NT2/D1 (cell line): Measurements from ENCODE around the gene SEMA7A.

ENCODE experiments used
- DNase-seq: peaks from one replicate; pipeline ENCODE4 v3.0.0-alpha.2; 2011; ENCODE audit warnings: low read depth, low spot score
- H3K27me3 ChIP-seq: 2 replicates; pipeline ENCODE4 v1.6.0; 2011; ENCODE audit warnings: mild to moderate bottlenecking; ENCODE audit not compliant: insufficient read length, insufficient read depth
- H3K36me3 ChIP-seq: 2 replicates; pipeline ENCODE4 v1.6.1; 2011; ENCODE audit warnings: mild to moderate bottlenecking, low read length, mixed read lengths; ENCODE audit not compliant: insufficient read depth, insufficient read length
- H3K4me1 ChIP-seq: 2 replicates; pipeline ENCODE4 v1.5.1; 2011; ENCODE audit not compliant: insufficient read depth, insufficient read length
- H3K4me3 ChIP-seq: 2 replicates; pipeline ENCODE4 v1.5.1; 2011; ENCODE audit warnings: low read depth; ENCODE audit not compliant: insufficient read length
- H3K9ac ChIP-seq: 2 replicates; pipeline ENCODE4 v1.6.0; 2011; ENCODE audit warnings: low read depth; ENCODE audit not compliant: insufficient read length
- H3K9me3 ChIP-seq: 2 replicates; pipeline ENCODE4 v1.5.1; 2011; ENCODE audit warnings: mild to moderate bottlenecking, low read length; ENCODE audit not compliant: insufficient read depth
- SUZ12 ChIP-seq: IDR thresholded peaks from 2 replicates; pipeline ENCODE4 v1.6.1; 2011; ENCODE audit not compliant: insufficient read length, insufficient read depth; ENCODE audit errors: extremely low read depth
- YY1 ChIP-seq: IDR thresholded peaks from 2 replicates; pipeline ENCODE4 v1.6.1; 2011; ENCODE audit not compliant: insufficient read length, insufficient read depth
- ZNF274 ChIP-seq: IDR thresholded peaks from 2 replicates; pipeline ENCODE4 v1.6.1; 2011; ENCODE audit warnings: mild to moderate bottlenecking, low read depth, low read length

SEMA7A gene

DNA sequence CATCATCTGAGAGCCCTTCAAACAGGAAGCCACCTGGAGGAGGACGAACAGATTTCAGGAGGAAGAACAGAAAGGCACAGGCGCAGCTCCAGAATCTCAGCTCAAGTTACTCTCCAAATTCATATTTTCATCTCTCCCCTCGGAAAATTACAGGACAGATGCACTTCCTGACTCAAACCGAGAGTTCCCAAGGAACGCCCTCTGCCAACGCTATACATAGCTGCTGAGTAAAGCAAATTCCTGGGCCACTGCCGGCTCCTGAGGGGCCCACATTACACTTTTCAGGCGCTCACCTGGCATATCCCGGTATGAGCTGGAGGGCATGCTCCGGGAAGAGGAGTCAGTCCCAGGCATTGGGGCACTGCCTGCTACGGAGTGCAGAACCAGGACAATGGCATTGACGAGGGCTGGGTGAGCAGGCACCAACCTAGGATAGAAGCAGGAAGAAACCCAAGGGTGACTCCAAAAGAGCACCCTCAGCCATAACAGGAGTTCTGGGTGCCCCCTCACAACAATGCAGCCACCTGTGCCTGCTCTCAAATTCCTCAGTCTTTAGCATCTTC lies 16.0 kb upstream of the SEMA7A start:
- no peaks in the 10 kb centered on the region for H3K27me3 ChIP-seq
- TF ChIP-seq ZNF274 (no peak), YY1 (no peak), SUZ12 (no peak)
- no peak for DNase-seq
- H3K36me3 ChIP-seq = peaks cover 74% of the 10 kb centered on the region
- H3K4me1 ChIP-seq = peaks cover 8% of the 10 kb centered on the region
- no peaks in the 10 kb centered on the region for H3K9me3 ChIP-seq
- no peak overlapping the region for H3K4me3 ChIP-seq
- no peak overlapping the region for H3K9ac ChIP-seq

DNA sequence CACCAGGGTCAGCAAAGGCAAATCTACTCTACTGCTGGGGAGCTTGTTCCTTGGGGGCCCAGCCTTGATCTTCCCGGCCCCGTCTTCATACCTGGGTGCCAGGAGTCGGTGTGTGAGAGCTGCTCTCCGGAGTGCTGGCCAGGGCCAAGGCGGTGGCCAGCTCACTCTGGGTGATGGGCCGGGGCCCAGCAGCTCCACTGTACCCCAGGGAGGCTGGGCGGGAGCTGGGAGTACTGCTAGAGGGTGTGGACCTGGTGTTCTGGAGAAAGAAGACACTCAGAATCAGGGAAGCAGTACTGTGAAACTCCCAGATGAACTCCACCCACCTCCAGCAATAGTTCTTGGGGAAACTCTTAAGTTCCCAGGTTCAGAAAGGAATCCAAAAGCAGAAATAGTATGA lies 15.3 kb upstream of the SEMA7A start:
- Histone ChIP-seq H3K9ac (no peak overlapping the region), H3K4me3 (no peak overlapping the region), H3K9me3 (no peaks in the 10 kb centered on the region), H3K36me3 (peaks cover 80% of the 10 kb centered on the region), H3K27me3 (no peaks in the 10 kb centered on the region), H3K4me1 (peaks cover 8% of the 10 kb centered on the region)
- no peak for DNase-seq
- no peak for TF ChIP-seq YY1
- TF ChIP-seq ZNF274 = no peak
- TF ChIP-seq SUZ12 = no peak

DNA sequence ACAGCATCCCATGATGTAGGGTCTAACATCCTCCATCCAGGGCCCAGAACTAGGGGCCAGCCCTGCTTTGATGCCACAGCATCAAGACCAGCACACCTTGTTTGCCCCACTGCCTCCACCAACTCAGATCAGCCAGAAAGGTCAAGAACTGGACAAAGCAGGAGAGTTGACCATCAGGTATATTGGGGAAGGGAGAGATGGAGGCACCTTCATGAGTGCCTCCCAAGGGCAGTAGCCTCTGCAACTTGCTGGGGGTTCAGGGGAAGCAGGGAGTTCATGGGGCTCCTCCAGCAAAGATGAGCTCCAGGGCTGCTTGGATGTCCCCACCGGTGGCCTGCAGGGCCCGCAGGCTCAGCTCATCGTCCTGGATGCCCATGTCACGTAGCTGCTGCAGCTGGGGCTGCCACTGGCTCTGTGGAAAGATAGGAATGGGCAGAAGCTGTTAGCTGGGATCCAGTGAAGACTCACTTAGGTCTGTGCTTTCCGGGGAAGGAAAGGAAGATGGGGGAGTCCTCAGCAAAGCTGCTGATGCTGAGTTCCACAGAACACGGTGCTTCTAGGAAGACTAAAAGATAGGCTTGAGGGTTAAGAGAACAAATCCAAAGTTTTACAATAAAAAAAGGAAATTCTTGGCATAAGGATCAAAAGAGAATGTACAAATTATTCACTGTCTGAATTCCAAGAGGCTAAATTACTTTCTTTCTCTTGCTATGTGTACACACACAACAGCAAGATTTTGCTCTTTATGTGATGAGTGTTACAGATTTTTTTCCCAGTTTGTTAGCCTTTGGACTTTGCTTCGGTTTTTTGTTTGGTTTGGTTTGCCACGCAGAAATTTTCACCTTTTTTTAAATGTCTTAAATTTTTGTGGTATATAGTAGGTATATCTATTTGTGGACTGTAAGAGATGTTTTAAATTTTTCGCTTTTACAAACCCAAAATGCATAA lies 12.3 kb upstream of the SEMA7A start:
- no peak overlapping the region for H3K9ac ChIP-seq
- H3K27me3 ChIP-seq = no peaks in the 10 kb centered on the region
- no peak for TF ChIP-seq ZNF274
- no peak for TF ChIP-seq SUZ12
- TF ChIP-seq YY1 = no peak
- no peaks in the 10 kb centered on the region for H3K9me3 ChIP-seq
- DNase-seq = no peak
- H3K4me1 ChIP-seq = peaks cover 4% of the 10 kb centered on the region
- no peak overlapping the region for H3K4me3 ChIP-seq
- peaks cover 67% of the 10 kb centered on the region for H3K36me3 ChIP-seq

DNA sequence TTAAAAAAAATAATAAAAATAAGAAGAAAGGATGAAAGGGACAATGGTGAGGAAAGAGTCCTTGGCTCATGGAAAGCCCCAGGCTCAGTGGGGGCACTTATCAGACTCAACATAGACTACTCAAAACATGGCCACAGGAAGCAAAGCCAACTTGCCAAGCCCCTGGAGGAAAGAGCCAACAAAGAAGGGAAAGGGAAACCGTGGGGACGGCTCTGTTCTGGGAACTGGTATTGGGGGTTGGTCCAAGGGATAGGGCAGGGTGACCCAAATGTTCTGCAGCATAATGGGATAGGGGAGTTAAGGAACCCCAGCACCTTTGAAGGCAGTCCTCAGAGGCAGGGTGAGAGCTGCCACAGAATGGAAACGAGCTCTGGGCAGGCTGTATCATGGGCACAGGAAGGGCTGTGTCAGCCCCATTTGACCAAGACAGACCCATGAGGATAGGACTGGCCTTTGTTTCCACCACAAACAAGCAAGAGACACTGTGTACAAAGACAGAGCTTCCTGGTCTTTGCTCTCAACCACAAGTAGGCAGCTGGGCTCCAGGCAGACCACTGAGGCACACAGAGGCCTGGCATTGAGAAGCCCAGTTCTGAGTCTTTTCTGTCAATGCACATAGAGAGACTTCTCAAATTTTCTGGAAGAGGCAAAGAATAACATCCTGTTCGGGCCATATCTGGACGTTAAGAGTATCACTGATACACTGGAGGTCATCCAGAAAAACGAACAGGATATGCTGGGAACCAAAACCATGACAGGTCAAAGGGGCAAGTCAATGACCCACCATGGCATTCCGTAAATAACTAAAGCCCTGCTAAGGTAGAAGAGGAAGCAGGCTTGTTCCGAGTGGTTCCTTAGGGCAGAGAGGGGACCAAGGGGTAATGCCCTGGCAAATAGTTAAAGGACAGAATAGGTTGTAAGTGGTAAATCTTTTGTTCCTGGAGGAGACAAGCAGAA lies 10.6 kb upstream of the SEMA7A start:
- DNase-seq = no peak
- Histone ChIP-seq H3K4me1 (peaks cover 4% of the 10 kb centered on the region), H3K27me3 (no peaks in the 10 kb centered on the region), H3K4me3 (no peak overlapping the region), H3K36me3 (peaks cover 50% of the 10 kb centered on the region), H3K9ac (no peak overlapping the region), H3K9me3 (no peaks in the 10 kb centered on the region)
- TF ChIP-seq ZNF274 (no peak), SUZ12 (no peak), YY1 (no peak)

DNA sequence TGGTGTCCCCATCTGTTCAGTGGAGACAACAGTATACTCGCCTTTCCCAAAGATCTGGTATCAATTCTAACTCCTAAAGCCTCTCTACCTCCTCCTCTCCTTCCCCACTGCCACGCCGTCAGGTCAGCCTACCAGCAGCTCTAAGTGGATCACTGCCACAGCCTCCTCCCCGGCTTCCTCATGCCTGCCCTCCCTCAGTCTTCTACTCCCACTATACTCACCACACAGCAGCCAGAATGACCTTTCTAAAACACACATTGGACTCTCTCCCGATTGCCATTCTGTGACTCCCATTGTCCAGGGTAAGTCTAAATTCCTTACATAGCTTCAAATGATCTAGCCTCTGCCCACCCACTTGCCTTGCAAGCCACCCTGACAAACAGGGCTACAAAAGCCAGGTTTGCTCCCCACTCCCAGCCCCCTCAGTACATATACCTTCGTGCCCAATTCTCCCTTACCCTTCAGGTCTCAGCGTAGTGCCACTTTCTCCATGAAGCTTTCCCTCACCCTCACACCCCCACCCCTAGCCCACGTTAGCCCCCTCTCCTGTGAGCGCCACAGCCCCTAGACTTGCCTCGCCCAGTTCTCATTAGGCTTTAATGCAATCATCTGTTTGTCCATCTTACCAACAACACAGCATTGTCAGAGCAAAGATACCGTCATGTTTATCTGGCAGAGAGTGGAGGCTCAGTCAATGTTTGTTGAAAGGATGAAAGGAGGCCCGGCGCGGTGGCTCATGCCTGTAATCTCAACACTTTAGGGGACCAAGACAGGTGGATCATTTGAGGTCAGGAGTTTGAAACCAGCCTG lies 9.5 kb upstream of the SEMA7A start:
- DNase-seq = no peak
- peaks cover 6% of the 10 kb centered on the region for H3K4me1 ChIP-seq
- TF ChIP-seq ZNF274 (no peak), YY1 (no peak), SUZ12 (no peak)
- H3K36me3 ChIP-seq = peaks cover 39% of the 10 kb centered on the region
- H3K9me3 ChIP-seq = no peaks in the 10 kb centered on the region
- H3K9ac ChIP-seq = no peak overlapping the region
- no peaks in the 10 kb centered on the region for H3K27me3 ChIP-seq
- no peak overlapping the region for H3K4me3 ChIP-seq

DNA sequence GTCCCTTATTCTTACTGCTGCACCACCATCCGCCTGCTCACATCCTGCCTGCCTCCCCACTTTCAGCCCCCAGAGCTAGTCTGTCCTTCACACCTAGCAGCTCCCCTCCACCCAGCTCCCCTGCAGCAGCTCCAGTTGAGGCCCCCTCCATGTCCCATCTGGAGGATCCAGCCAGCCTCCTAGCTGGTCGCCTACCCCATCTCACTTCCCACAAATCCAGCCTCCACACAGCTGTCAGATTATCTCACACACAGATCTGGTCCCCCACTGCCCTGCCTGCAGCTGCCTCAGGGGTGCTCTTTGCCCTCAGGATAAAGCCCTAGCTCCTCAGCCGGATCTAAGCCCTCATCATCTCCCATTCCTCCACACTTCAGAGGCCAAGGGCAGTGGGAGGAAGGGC lies 8.8 kb upstream of the SEMA7A start:
- TF ChIP-seq SUZ12 = no peak
- no peak for TF ChIP-seq ZNF274
- TF ChIP-seq YY1 = no peak
- peaks cover 8% of the 10 kb centered on the region for H3K4me1 ChIP-seq

More for the DNA sequence above, 8.8 kb upstream of the SEMA7A start:
- no peak overlapping the region for H3K4me3 ChIP-seq
- H3K9me3 ChIP-seq = no peaks in the 10 kb centered on the region
- H3K27me3 ChIP-seq = no peaks in the 10 kb centered on the region
- H3K9ac ChIP-seq = no peak overlapping the region
- DNase-seq = no peak
- peaks cover 32% of the 10 kb centered on the region for H3K36me3 ChIP-seq
